Raji (cell line): ENCODE results near the gene DTNBP1.

Experiments
- POLR2A ChIP-seq: IDR thresholded peaks from 2 replicates; pipeline ENCODE4 v1.6.1; 2011; ENCODE audit warnings: low read depth, low read length, control low read depth; ENCODE audit not compliant: insufficient read depth

Gene DTNBP1

DNA sequence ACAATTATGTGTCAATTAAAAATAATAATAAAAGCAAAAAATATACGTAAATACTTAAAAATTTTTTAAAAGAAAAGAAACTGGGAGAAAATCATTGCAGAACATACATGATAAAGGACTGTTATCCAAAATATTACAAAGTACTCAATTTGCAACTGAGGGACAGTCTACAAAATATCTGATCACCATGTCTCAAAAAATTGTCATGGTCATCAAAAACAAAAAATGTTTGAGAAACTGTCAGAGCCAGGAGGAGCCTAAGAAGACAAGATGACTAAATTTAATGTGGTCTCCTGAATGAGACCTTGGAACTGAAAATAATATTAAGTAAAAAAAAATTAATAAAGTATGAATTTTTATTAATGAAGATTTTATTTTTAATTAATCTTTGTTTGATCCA is 43.5 kb downstream of the DTNBP1 start:
- TF ChIP-seq POLR2A: no peak

DNA sequence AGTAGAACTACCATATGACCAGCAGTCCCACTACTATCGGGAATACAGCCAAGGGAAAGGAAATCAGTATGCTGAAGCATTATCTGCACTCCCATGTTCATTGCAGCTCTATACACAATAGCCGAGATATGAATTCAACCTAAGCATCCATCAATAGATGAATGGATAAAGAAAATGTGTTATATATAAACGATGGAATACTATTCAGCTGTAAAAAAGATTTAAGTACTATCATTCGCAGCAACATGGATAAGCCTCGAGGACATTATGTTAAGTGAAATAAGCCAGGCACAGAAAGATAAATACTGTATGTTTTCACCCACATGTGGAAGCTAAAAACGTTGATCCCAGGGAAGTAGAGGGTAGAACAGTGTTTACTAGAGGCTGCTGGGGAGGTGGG is 44.1 kb downstream of the DTNBP1 start:
- TF ChIP-seq POLR2A: no peak

DNA sequence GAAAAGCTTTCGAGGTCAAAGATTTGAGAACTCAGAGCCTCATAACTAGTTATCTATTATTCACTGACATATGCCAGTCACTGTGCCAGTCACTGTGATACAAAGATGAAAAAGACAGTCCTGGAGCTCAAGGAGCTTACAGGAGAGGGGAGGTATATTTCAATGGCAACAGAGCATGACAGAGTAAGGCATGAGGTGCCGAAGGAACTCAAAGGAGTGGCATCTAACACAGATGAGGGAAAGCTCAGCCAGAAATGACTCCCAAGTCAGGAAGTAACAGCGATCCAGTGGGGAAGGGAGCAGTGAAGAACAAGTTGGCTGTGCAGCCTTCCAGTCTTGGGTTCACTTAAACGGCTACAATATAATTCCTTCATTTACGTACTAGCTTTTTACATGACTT is 46.6 kb downstream of the DTNBP1 start:
- no peak for TF ChIP-seq POLR2A

- TF ChIP-seq POLR2A: no peak
These were observed 47.0 kb downstream of the DTNBP1 start for GRCh38 chr6:15615802-15616201.

GRCh38 chr6:15614277-15614676 is 48.6 kb downstream of the DTNBP1 start:
- TF ChIP-seq POLR2A: no peak

- TF ChIP-seq POLR2A: no peak
These were observed 54.4 kb downstream of the DTNBP1 start for GRCh38 chr6:15608396-15608795.

- no peak for TF ChIP-seq POLR2A
These were observed 55.2 kb downstream of the DTNBP1 start for GRCh38 chr6:15607603-15608002.

DNA sequence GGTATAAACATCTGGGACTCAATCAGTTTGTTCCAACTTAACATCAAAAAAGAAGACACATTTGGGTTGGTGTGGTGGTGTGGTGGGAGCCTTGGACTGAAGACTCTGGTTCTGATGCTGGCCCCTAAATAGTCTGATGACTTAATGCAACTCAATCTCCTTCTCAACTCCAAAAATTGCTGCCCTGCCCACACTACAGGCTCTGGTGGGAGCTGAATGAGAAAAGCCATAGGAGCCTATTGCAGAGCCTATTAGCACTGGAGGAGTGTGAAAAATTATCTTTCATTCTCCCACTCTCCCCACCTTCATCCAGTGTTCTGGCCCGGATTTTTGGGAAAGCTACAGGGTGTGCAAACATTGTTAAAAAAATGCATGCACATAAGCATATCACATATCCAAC is 56.5 kb downstream of the DTNBP1 start:
- no peak for TF ChIP-seq POLR2A

DNA sequence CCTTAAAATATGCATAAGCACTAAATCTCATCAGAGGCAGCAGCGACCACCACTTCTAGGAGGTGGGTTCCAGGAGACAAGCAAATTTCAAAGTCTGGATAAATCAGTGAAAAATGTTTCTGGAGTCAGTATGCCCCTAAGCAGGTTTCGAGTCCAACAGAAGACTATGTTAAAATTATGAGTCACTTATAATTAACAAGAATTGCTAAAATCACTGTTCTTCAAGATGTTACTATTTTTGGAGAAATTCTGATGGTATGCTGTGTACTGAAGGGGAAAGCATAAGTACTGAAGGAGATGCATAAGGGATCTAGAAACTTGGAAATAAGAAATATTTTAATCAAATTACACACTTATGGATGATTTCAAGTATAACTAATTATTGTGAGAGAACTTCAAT is 58.0 kb downstream of the DTNBP1 start:
- no peak for TF ChIP-seq POLR2A

DNA sequence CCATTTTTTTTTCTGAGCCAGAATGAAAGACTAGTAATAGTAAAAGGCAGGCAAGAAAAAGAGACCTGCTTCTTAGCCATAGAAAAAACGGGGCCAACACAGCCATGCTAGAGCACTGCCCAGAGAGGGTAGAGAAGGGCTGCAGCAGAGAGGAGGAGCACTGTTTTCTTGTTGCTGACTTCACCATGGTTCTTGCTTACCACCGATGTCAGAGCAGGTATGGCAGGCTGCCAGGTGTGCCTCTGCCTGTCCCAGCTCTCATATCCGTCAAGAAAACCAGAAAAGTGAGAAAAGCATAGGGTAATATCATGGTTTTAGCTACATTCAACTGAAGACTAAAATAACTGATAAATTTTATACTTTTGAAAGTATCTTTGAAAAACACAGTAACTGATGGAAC is 60.7 kb downstream of the DTNBP1 start:
- no peak for TF ChIP-seq POLR2A

- no peak for TF ChIP-seq POLR2A
These were observed 64.5 kb downstream of the DTNBP1 start for GRCh38 chr6:15598273-15598798.

DNA sequence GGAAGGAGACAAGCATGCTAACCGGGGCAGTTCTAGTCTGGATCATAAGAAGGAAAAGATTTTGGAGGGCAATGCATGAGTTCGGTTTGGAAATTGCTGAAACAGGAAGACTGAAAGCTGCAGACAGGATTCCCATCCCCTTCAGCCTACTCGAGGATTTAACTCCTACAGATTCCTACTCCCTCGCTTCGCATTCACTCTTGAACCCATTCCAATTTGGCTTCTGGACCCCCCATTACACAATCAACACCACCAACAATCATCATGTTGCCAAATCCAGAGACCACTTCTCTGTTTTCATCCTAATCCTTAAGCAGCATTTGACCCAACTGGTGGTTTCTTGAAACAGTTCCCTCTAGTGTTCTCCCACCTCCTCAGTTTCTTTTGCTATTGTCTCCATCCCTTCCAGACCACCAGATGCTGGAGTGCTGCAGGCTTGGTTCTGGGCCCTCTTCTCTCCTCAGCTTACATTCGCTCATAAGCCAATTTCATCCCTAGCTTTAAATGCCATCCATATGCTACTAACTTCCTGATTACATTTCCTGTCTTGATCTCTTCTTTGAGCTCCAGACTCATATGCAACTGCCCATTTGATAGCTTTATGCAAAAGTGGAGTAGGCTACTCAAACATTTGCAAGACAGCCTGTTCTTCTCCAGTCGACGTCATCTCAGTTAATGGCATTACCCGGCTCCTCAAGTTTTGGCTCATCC is 66.5 kb downstream of the DTNBP1 start:
- no peak for TF ChIP-seq POLR2A

DNA sequence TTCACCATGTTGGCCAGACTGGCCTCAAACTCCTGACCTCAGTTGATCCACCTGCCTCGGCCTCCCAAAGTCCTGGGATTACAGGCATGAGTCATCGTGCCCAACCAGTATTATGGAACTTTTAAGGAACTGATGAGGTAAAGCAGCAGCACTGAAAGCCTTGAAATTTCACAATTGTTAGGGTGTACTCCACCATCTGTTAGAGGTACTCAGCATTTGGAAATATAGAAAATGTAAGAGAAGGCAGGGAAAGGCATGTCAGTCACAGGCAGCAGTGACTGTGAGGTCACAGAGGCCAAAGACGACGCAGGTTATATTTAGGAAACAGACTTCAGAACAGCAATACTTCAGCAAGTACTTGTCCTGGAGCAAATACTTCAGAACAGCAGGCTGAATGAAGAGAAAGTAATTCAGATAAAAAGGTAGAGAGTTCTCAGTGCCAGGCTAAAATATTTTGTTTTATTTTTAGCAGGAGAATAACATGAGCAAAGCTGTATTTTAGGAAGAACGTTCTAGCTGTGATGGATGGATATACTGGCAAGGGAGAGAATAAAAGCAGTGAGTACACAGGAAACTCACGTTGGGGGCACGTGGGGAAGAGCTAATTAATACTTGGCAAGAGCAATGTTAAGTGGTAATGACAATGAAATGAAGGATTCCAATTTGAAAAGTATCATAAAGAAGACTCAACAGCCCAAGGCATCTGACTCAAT is 67.2 kb downstream of the DTNBP1 start:
- no peak for TF ChIP-seq POLR2A

- no peak for TF ChIP-seq POLR2A
These were observed 68.1 kb downstream of the DTNBP1 start for GRCh38 chr6:15594512-15595259.

DNA sequence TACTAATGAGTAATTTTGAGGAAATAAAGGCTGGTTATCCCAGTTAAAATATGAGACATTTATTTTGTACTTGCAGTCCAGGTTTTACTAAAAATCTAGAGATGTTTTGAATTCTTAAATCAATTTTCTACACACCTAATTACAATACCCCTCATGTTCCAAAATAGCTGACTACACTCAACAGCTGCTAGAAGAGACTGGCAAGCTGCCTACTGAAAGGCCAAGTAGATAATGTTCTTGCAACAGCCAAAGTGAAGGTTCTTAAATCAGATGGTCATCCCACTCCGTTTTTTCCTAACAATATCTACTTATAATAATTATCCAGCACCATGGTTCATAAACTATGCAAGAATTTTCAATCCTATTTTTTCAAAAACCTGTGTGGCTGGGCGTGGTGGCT is 69.0 kb downstream of the DTNBP1 start:
- no peak for TF ChIP-seq POLR2A

GRCh38 chr6:15592610-15593009 is 70.2 kb downstream of the DTNBP1 start:
- TF ChIP-seq POLR2A: no peak

DNA sequence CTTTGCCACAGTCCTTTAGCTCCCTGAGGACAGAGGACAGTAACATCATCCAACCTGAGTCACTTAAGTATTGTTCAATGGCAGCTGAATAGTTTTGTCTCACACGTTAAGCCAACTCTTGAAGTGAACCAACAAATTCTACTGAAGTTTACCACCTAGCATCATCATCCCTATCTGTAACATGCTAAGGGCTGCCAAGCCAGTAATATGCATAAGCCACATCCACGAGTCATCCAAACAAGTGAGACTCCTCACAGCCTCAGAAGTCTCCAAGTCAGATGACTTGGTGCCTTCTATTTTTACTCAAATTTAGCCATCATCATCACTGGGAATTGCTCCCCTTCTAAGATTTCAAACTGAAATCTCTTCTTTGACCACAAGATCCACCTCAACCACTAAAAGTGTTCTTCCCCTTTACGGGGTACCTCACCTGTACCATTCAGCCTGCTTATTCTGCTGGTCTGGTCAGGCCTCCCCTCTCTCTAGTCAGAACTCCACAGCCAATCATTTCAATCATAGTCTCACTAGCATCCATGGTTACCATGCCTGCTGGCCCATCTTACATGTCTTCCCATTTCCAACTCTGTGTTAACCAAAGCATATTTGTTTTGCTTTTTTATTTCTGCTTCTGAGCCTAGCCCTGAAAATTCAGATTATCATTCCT is 73.7 kb downstream of the DTNBP1 start:
- no peak for TF ChIP-seq POLR2A
